K562 (cell line): ENCODE data around the gene SPTBN4. TPM values are rescaled to one million over a fixed set of nuclear protein-coding genes. Genes with fewer than 3 reads are reported as not detected.

Experiments
- BRD9 ChIP-seq: fragments of 450-650 bp; IDR thresholded peaks from 2 replicates; pipeline ENCODE4 v1.6.1; 2018; ENCODE audit warnings: low read depth; ENCODE audit not compliant: partially characterized antibody
- CREB1 ChIP-seq, 2 experiments: sonication (generic) in 1 of 2; formaldehyde crosslinking in 1 of 2; IDR thresholded peaks; 2 replicates each; pipeline versions ENCODE4 v1.6.1 to v1.8.0; 2012 to 2022; ENCODE audit warnings: inconsistent platforms in 1 of 2, mild to moderate bottlenecking in 1 of 2, missing genetic modification reagents in 1 of 2, moderate library complexity in 1 of 2
- DACH1 ChIP-seq: fragments of 450-650 bp; IDR thresholded peaks from 2 replicates; pipeline ENCODE4 v1.6.1; 2018; ENCODE audit not compliant: partially characterized antibody
- ETV6 ChIP-seq, 3 experiments: fragments of 150-350 bp in 1 of 3; sonication (generic) in 1 of 3; formaldehyde crosslinking in 1 of 3; IDR thresholded peaks; 2 replicates each; pipeline versions ENCODE4 v1.6.1 to v1.8.0; 2014 to 2022; ENCODE audit warnings: borderline replicate concordance in 2 of 3, low read depth in 2 of 3, antibody characterized with exemption in 1 of 3, low read length in 1 of 3, mild to moderate bottlenecking in 1 of 3, missing genetic modification reagents in 1 of 3
- FUS ChIP-seq: fragments of 200-400 bp; formaldehyde crosslinking; optimal IDR thresholded peaks from 2 replicates; pipeline ENCODE3; 2017; ENCODE audit warnings: low read depth, low read length
- HCFC1 ChIP-seq: IDR thresholded peaks from 2 replicates; pipeline ENCODE4 v1.6.1; 2012; ENCODE audit warnings: low read depth, low read length, improper control_type of control experiment
- HNRNPUL1 ChIP-seq: fragments of 200-400 bp; formaldehyde crosslinking; IDR thresholded peaks from 2 replicates; pipeline ENCODE4 v1.6.1; 2017; ENCODE audit warnings: low read length
- NFIC ChIP-seq: fragments of 450-650 bp; IDR thresholded peaks from 2 replicates; pipeline ENCODE4 v1.6.1; 2017; ENCODE audit warnings: mild to moderate bottlenecking, inconsistent platforms
- POLR2AphosphoS2 ChIP-seq: IDR thresholded peaks from 2 replicates; pipeline ENCODE4 v1.6.1; 2012; ENCODE audit warnings: low read length, improper control_type of control experiment
- RCOR1 ChIP-seq, 2 experiments: IDR thresholded peaks; 2 replicates each; pipeline ENCODE4 v1.6.1; 2012; ENCODE audit warnings: low read depth in 2 of 2, low read length in 2 of 2, borderline replicate concordance in 1 of 2, improper control_type of control experiment in 1 of 2
- SAP30 ChIP-seq: fragments of 200-600 bp; sonication (generic); IDR thresholded peaks from 2 replicates; pipeline ENCODE4 v1.6.1; 2012; ENCODE audit warnings: borderline replicate concordance, low read depth, mild to moderate bottlenecking, moderate library complexity, low read length, control low read depth, inconsistent platforms; ENCODE audit not compliant: insufficient read depth, poor library complexity, severe bottlenecking
- STAT5B ChIP-seq: fragments of 250-450 bp; sonication (Bioruptor Pico); IDR thresholded peaks from 2 replicates; pipeline ENCODE4 v1.8.0; 2021; ENCODE audit warnings: mild to moderate bottlenecking, inconsistent platforms
- ZNF23 ChIP-seq: fragments of 250-450 bp; sonication (Bioruptor Pico); IDR thresholded peaks from 2 replicates; pipeline ENCODE4 v1.4.0; 2020; ENCODE audit warnings: mild to moderate bottlenecking
- ZNF239 ChIP-seq: fragments of 250-450 bp; sonication (Bioruptor Pico); IDR thresholded peaks from 2 replicates; pipeline ENCODE4 v1.4.0; 2020; ENCODE audit warnings: mild to moderate bottlenecking
- polyA plus RNA-seq, 8 experiments: library from polyadenylated mRNA; depleted of rRNA in 4 of 8; stranded (reverse) in 5 of 8; unstranded in 3 of 8; fragments of >200 nt; fragmentation: Nextera tagmentation in 2 of 8; fragmentation: Illumina TruSeq in 1 of 8; extraction: Ambion mirVana in 2 of 8; extraction: Trizol in 1 of 8; gene quantifications; 2 replicates each; pipeline versions ENCODE4 v1.2.1 to v1.2.3, GENCODE V29; 2011 to 2014; ENCODE audit warnings: inconsistent platforms in 1 of 8, missing spikeins in 1 of 8
- total RNA-seq, 7 experiments: library from RNA; depleted of rRNA in 6 of 7; stranded (reverse); fragments of >200 nt in 6 of 7; fragmentation: Illumina TruSeq in 2 of 7; extraction: Trizol in 2 of 7; gene quantifications; 2 replicates each; pipeline versions ENCODE4 v1.2.1 to v1.2.3, GENCODE V29; 2011 to 2021; ENCODE audit warnings: low replicate concordance in 1 of 7
- TF ChIP-seq, protein P1 (sequence below): fragments of 450-650 bp; IDR thresholded peaks from one replicate; pipeline ENCODE4 v1.6.1; 2018; ENCODE audit warnings: mild to moderate bottlenecking, moderate library complexity; ENCODE audit not compliant: partially characterized antibody
- TF ChIP-seq, protein P2 (sequence below), 2 experiments: fragments of 450-650 bp; IDR thresholded peaks; 2 replicates each; pipeline ENCODE4 v1.6.1; 2018; ENCODE audit warnings: mild to moderate bottlenecking in 2 of 2, low read depth in 1 of 2; ENCODE audit not compliant: partially characterized antibody in 2 of 2
- TF ChIP-seq, protein P3 (sequence below): fragments of 450-650 bp; formaldehyde crosslinking; IDR thresholded peaks from 2 replicates; pipeline ENCODE4 v1.4.0; 2020; ENCODE audit warnings: mild to moderate bottlenecking
- TF ChIP-seq, protein P4 (sequence below): fragments of 450-650 bp; IDR thresholded peaks from 2 replicates; pipeline ENCODE4 v1.6.1; 2016; ENCODE audit warnings: missing biosample characterization, missing genetic modification characterization

The SPTBN4 gene
- total and polyA plus RNA-seq, 9 of the 15 experiments (the other 6 are each of a cell fraction or from before 2014, with no cell fraction given), result 0.01 to 1.5 (median 0.86) TPM

DNA sequence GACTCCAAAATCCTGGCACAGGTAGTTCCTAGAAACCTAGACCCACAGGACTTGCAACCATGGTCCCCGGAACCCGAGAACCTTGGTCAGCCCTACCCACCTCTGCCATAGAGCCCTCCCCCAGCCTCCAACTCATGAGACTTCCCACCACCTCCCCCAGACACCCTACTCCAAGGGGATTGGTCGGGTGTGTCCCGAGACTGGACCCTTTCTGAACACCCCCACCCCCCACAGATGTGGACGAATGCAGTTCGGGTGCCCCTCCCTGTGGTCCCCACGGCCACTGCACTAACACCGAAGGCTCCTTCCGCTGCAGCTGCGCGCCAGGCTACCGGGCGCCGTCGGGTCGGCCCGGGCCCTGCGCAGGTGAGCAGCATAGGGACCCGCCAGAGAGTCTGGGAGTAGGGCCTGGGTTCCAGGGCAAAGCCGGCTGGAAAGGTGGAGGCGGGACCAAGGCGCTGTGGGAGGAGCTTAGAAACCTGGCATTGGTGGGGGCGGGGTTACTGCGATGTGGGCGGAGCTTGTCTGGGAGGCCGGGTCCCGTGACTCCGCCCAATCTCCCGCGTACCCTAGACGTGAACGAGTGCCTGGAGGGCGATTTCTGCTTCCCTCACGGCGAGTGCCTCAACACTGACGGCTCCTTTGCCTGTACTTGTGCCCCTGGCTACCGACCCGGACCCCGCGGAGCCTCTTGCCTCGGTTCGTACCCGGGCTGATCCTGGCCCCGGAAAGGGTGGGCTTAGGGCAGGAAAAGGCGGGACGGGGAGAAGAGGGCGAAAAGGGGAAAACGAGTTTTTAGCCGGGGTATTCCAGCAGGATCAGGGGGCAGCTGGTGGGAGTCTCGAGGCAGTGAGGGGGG, 146.3 kb downstream of the SPTBN4 start (continued):
- no peak for TF ChIP-seq ZNF239 (CRISPR knock-in tag)
- TF ChIP-seq, protein P1, sequence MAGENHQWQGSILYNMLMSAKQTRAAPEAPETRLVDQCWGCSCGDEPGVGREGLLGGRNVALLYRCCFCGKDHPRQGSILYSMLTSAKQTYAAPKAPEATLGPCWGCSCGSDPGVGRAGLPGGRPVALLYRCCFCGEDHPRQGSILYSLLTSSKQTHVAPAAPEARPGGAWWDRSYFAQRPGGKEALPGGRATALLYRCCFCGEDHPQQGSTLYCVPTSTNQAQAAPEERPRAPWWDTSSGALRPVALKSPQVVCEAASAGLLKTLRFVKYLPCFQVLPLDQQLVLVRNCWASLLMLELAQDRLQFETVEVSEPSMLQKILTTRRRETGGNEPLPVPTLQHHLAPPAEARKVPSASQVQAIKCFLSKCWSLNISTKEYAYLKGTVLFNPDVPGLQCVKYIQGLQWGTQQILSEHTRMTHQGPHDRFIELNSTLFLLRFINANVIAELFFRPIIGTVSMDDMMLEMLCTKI, result no peak
- no peak for TF ChIP-seq ETV6 (IDR thresholded peaks at IDR 0.05; ENCODE audit: borderline replicate concordance in 1 of 2, low read depth in 2 of 2, low read length in 1 of 2)
- TF ChIP-seq ETV6 (CRISPR knock-in tag; IDR thresholded peaks at IDR 0.05; ENCODE audit: borderline replicate concordance), result no peak; the same call in 1 of the 2 replicates
- no peak for TF ChIP-seq BRD9
- TF ChIP-seq DACH1, result no peak
- TF ChIP-seq, protein P2, sequence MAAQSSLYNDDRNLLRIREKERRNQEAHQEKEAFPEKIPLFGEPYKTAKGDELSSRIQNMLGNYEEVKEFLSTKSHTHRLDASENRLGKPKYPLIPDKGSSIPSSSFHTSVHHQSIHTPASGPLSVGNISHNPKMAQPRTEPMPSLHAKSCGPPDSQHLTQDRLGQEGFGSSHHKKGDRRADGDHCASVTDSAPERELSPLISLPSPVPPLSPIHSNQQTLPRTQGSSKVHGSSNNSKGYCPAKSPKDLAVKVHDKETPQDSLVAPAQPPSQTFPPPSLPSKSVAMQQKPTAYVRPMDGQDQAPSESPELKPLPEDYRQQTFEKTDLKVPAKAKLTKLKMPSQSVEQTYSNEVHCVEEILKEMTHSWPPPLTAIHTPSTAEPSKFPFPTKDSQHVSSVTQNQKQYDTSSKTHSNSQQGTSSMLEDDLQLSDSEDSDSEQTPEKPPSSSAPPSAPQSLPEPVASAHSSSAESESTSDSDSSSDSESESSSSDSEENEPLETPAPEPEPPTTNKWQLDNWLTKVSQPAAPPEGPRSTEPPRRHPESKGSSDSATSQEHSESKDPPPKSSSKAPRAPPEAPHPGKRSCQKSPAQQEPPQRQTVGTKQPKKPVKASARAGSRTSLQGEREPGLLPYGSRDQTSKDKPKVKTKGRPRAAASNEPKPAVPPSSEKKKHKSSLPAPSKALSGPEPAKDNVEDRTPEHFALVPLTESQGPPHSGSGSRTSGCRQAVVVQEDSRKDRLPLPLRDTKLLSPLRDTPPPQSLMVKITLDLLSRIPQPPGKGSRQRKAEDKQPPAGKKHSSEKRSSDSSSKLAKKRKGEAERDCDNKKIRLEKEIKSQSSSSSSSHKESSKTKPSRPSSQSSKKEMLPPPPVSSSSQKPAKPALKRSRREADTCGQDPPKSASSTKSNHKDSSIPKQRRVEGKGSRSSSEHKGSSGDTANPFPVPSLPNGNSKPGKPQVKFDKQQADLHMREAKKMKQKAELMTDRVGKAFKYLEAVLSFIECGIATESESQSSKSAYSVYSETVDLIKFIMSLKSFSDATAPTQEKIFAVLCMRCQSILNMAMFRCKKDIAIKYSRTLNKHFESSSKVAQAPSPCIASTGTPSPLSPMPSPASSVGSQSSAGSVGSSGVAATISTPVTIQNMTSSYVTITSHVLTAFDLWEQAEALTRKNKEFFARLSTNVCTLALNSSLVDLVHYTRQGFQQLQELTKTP (IDR thresholded peaks at IDR 0.05; ENCODE audit: low read depth in 1 of 2, partially characterized antibody in 2 of 2), result no peak
- TF ChIP-seq, protein P3, sequence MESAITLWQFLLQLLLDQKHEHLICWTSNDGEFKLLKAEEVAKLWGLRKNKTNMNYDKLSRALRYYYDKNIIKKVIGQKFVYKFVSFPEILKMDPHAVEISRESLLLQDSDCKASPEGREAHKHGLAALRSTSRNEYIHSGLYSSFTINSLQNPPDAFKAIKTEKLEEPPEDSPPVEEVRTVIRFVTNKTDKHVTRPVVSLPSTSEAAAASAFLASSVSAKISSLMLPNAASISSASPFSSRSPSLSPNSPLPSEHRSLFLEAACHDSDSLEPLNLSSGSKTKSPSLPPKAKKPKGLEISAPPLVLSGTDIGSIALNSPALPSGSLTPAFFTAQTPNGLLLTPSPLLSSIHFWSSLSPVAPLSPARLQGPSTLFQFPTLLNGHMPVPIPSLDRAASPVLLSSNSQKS (CRISPR knock-in tag), result no peak
- peak; percentile 26 for TF ChIP-seq SAP30
- peak; percentile 90 for TF ChIP-seq NFIC
- no peak for TF ChIP-seq ZNF23 (CRISPR knock-in tag)
- TF ChIP-seq HCFC1, result peak; percentile 6; the same call in 1 of the 2 replicates
- TF ChIP-seq FUS, result no peak
- TF ChIP-seq, protein P4, sequence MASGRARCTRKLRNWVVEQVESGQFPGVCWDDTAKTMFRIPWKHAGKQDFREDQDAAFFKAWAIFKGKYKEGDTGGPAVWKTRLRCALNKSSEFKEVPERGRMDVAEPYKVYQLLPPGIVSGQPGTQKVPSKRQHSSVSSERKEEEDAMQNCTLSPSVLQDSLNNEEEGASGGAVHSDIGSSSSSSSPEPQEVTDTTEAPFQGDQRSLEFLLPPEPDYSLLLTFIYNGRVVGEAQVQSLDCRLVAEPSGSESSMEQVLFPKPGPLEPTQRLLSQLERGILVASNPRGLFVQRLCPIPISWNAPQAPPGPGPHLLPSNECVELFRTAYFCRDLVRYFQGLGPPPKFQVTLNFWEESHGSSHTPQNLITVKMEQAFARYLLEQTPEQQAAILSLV (tag), result no peak
- TF ChIP-seq CREB1 (IDR thresholded peaks at IDR 0.05), result no peak
- peak; percentile 58 for TF ChIP-seq CREB1 (CRISPR knock-in tag; IDR thresholded peaks at IDR 0.05)
- TF ChIP-seq HNRNPUL1, result no peak
- TF ChIP-seq POLR2AphosphoS2, result no peak
- TF ChIP-seq STAT5B (CRISPR knock-in tag), result no peak
- TF ChIP-seq RCOR1 (IDR thresholded peaks at IDR 0.05; ENCODE audit: borderline replicate concordance in 1 of 2, low read depth in 2 of 2, low read length in 2 of 2), result no peak
